NCI-H460 (cell line): ENCODE data around the gene KIF17. TPM values are rescaled to one million over a fixed set of nuclear protein-coding genes. Genes with fewer than 3 reads are reported as not detected.
A peak's percentile ranks its signal among the peaks of the same experiment; 100 is the strongest.

Experiments used
- DNase-seq: peaks from one replicate; pipeline ENCODE4 v3.0.0-alpha.2; 2016; ENCODE audit warnings: low read depth; ENCODE audit errors: extremely low read depth
- total RNA-seq: library from RNA; depleted of rRNA; stranded (reverse); fragments of >200 nt; shearing (Covaris generic); gene quantifications from 2 replicates; pipeline ENCODE4 v1.2.3, GENCODE V29; 2014

KIF17 gene
- total RNA-seq, 1 experiment from 2014 or later, result 0.25 TPM

GRCh38 chr1:20663969-20664715 is 53.7 kb downstream of the KIF17 start:
- DNase-seq, result no peak

- no peak for DNase-seq
Observed at GRCh38 chr1:20663365-20663764, 54.4 kb downstream of the KIF17 start.

GRCh38 chr1:20662110-20662475 is 55.7 kb downstream of the KIF17 start:
- DNase-seq, result no peak

- peak; percentile 93 for DNase-seq
Observed at GRCh38 chr1:20661207-20662109, 56.3 kb downstream of the KIF17 start, which contains the start of gene DDOST. Gene DDOST (minus strand): TSS chr1:20661369. CDS start chr1:20661350, 19 bp downstream.

GRCh38 chr1:20660847-20661206 is 57.0 kb downstream of the KIF17 start:
- DNase-seq, result no peak

GRCh38 chr1:20660363-20660762 is 57.4 kb downstream of the KIF17 start:
- no peak for DNase-seq

DNA sequence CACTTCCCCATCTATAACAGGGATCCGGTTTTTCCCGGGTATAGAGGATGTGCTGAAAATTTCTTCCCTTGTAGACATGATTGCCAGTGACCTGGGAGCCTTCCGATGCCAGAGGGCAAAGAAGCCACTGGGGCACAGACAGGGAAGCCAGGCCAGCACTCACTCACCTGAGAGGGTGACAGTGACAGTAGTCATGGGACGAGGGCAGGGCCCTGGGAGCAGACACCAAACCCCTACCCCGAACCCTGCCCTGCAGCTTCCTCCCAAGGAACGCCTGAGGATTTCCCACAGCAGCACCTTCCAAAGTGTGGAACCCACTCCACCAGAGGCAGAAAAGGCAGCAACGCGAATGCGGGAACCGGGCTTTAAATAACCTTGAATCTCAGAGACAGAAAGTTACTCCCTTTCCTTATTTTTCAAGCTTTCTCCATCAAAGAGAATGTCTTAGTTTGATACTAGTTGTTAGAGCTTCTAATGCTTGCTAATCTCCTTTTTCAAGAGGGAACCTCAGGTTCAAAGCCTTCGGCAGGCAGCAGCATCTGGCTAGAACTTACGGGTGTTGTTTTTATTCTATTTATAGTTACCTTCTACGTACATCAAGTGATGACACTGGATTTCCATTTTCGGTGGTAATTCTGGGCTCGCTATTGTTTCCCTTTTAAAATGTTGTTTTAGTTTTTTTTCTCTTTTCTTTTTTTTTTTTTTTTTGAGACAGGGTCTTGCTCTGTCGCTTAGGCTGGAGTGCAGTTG is 59.5 kb downstream of the KIF17 start:
- no peak for DNase-seq

GRCh38 chr1:20657024-20657423 is 60.8 kb downstream of the KIF17 start:
- DNase-seq, result no peak

DNA sequence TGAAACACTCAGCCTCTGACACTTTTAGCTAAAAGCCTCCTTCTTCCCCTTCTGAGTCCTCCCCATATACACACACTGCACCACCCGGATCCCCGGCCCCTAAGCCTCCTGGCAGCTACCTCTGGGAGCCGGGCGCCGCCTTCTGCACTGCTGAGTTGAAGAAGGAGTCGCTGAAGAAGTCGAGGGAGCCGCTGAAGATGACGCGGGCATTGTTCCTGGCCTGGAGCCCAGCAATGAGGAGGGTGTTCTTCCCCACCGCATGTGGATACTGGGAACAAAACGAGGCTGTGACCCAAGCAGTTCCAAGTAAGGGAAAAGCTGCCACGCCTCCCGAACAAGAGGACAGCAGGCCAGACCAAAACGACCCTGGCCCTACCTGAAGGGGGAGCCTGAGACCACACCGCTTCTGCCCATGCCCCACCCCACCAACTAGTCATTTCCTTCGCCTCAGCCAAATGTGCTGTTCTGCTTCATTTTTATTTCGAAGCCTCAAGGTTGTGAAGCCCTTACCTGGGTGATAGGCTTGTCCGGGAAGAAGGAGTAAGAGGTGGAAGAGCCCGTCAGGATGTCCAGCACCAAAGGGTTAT is 63.6 kb downstream of the KIF17 start:
- DNase-seq, result no peak

GRCh38 chr1:20652300-20652699 is 65.5 kb downstream of the KIF17 start:
- no peak for DNase-seq

DNA sequence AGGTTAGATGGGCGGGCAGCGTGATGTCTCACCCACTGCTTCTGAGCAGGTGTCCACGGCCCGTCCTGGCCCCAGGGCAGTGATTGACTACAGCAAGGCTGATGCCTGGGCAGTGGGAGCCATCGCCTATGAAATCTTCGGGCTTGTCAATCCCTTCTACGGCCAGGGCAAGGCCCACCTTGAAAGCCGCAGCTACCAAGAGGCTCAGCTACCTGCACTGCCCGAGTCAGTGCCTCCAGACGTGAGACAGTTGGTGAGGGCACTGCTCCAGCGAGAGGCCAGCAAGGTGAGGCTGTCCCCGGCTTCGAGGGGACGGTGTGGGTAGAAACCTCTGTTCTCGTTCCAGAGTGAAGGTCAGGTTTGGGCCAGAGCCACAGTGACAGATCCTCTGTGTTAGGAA is 68.9 kb downstream of the KIF17 start:
- DNase-seq, result no peak

DNA sequence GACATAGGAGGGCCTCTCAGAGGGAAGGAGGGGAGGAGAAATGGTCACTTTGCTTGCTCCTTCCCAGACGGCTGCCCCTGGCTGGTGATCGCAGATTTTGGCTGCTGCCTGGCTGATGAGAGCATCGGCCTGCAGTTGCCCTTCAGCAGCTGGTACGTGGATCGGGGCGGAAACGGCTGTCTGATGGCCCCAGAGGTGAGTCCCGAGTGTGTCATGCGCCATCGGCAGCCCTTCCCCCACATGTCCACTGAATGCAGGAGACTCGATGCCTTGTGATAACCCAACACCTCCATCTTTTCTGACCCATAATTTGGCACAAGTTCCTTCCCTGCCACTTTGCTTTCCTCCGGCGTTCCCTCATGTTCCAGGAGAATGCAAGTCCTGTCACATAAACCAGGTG is 69.4 kb downstream of the KIF17 start:
- no peak for DNase-seq

- DNase-seq, result no peak
Observed at GRCh38 chr1:20645414-20645813, 72.4 kb downstream of the KIF17 start.

DNA sequence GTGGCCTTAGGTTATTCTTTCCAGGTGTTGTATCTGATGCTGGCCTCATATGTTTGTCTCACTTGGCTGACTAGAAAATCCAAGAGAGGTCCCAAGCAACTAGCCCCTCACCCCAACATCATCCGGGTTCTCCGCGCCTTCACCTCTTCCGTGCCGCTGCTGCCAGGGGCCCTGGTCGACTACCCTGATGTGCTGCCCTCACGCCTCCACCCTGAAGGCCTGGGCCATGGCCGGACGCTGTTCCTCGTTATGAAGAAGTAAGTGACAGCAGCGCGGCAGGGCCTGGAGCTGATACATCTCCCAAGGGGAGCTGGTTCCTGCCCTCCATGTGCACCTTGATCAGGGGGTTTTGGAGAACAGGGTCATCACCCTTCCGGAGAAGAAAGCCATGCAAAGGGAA is 73.4 kb downstream of the KIF17 start:
- DNase-seq, result no peak

DNA sequence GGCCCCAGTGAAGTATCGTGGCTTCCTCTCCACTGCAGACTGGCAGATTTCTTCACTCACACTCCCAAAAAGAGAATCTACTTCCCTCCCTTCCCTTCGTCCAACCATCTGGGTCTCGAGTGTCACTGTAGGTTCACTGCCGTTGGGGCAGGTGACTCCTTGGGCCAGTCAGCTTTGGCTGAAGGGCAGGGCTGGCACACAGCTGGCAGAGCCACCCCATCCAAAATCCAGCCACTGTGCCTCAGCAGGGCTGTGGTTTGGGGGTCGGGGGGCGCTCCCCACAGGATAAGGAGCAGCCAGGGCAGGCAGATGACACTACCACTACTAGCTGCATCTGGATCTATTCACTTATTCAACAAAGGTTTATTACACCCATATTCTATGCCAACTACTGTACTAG is 74.7 kb downstream of the KIF17 start:
- DNase-seq, result no peak

- DNase-seq, result no peak
Observed at GRCh38 chr1:20641975-20642374, 75.8 kb downstream of the KIF17 start.

DNA sequence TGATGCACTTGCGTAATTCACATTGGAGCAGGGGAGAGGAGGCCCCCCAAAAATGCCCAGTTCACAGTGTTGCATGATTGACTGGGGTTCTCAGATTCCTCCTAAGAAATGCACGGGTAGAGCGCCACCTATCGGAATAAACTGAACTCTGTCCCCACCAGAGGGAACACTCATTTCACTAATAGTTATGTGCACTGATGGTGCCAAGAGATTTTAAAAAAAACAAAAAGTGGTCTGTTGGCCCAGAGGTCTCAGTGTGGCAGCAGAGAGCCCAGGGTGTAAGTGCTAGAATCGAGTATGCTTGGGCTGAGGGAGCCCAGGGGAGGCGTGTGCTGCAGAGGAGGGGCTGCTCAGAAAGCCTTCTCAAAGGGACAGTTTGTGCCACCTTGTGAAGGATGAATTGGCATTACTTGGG is 77.6 kb downstream of the KIF17 start:
- peak; percentile 33 for DNase-seq

- DNase-seq, result no peak
Observed at GRCh38 chr1:20636785-20637347, 80.9 kb downstream of the KIF17 start.

- DNase-seq, result no peak
Observed at GRCh38 chr1:20634594-20635084, 83.2 kb downstream of the KIF17 start.

- no peak for DNase-seq
Observed at GRCh38 chr1:20634065-20634593, 83.7 kb downstream of the KIF17 start.
